Measurements from ENCODE around the gene OFD1. TPM values are rescaled to one million over a fixed set of nuclear protein-coding genes. Genes with fewer than 3 reads are reported as not detected.

The OFD1 gene
- total RNA-seq, 1 donor = 40.1 TPM

Other genes starting within 250 kb of the OFD1 start
- gene EGFL6, start 165.1 kb upstream of the OFD1 start, total RNA-seq = not detected
- gene TCEANC, start 81.6 kb upstream of the OFD1 start, total RNA-seq = 18.5 TPM
- 41.3 TPM for gene RAB9A, start 45.6 kb upstream of the OFD1 start, total RNA-seq
- gene TRAPPC2, start 128 bp upstream of the OFD1 start, total RNA-seq = 31.5 TPM
- gene GPM6B, start 82.3 kb downstream of the OFD1 start, total RNA-seq = 0.21 TPM